ENCODE results near the gene NET1.
"Not testable (repeated sequence)": the region's sequence is repeated elsewhere in the genome, so short reads cannot be mapped to it uniquely, and the experiment has no call there.

NET1 gene

DNA sequence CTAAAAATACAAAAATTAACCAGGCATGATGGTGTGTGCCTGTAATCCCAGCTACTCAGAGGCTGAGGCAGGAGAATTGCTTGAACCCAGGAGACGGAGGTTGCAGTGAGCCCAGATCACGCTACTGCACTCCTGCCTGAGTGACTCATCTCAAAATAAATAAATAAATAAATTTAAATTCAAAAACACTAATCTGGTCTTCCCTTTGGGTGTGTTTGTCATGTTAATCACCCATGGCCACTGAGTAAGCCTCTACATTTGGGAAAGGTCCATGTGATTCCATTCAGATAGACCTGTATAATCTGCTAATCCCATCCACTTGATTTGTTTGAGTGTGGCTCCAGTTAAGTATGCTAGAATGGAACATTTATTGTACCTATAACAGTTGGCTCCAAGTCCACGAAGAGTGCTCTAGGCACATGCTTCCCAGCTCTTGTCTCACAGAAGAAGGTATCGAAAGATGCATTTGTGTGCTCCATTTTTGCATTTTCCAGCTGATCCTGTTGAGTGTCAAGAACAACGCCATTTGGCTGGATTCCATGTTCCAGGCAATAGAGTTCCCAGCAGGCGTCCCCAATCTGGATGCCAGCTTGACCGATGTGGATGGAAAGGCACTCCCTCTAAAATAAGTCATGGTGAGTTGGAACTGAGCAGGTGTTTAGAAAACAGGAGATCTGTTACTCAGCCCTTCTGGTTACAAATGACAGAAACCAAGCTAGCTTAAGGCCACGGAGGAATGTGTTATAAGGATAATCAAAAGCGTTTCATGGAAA lies 11.7 kb upstream of the NET1 start:
- no peak for DNase-seq (ENCODE audit: low read depth)

DNA sequence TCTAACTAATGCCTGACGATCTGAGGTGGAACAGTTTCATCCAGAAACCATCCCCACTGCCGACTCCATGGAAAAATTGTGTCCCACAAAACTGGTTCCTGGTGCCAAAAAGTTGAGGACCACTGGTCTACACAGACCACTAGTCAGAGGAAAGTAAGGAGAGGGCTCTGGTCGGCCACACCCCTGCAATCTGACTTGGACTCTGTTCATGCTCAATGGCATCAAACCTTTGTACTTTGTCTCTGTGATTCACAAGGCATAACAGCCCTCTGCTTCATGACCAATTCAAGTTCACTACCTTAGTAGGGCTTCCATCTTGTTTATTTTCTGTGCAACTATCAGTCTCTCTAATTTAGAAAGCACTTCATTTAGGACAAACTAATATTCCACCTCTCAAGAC lies 9.6 kb upstream of the NET1 start:
- DNase-seq (ENCODE audit: low read depth): no peak

DNA sequence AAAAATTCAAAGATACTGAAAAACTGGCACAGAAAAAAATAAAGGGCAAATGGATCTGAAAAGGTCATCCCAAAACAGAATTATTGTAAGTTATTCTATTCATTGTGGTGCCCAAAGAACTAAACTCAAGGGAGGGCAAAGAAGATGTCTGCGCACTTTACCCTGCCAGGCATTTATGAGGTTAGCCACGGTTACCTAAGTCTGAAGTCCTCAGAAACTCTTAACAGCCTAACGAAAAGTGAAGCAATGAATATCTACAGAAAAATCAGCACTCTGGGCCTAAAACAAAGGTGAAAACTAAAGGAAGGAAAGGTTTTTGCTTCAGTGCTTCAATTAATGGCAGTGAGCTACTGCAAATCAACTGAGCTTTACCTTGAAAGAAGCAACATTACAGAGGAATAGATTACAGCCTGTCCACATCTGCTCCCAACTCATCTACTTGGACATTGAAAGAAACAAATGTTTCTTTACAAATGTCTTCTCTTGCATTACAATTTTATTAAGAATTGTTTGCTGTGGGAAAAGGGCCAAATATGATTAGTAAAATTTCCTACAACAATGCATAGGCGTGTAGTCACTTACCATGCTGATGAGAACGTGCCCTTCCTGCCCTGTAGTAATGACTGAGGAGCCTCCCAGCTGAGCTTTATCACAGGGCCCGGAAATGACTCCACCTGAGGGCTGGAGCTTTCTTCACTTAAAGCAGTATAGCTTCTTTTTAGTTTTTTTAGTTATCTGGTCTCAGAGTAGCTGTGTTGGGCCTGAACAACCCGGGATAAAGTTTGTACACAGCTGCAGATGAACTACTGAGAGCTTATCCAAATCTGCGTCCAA lies 7.9 kb upstream of the NET1 start, which contains the start of gene TUBAL3:
Gene TUBAL3 (minus strand): TSS at position 621 of the 834 bp plus-strand sequence. CDS start 36 bp downstream, at position 585.
- DNase-seq (ENCODE audit: low read depth): no peak

DNA sequence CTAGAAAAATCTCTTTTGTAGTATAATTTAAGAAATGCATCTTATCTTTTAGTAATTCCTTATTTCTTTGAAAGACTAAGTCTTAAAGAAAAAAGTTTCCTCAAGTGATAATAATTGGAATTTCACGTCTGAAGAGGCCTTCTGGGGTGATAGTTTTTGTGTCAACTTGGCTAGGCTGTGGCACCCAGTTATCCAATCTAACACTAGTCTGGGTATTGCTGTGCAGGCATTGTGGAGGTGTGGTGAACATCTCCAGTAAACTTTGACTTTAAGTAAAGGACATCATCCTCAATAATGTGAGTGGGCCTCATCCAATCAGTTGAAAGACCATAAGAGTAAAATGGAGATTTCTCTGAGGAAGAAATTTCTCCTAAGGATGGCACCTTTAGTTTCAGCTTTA lies 5.4 kb upstream of the NET1 start:
- no peak for DNase-seq (ENCODE audit: low read depth)

DNA sequence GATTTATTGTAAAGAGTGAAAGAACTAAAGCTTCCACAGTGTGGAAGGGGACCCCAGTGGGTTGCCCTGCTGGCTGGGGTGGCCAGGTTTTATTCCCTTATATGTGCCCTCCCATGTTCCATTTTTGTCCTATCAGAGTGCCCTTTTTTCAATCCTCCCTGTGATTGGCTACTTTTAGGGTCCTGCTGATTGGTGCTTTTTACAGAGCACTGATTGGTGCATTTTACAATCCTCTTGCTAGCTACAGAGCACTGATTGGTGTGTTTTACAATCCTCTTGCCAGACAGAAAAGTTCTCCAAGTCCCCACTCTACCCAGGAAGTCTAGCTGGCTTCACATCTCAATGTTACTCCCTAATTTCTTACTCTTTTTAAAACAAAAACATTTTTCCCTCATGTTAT lies 1.6 kb upstream of the NET1 start:
- not testable (repeated sequence) for DNase-seq (ENCODE audit: low read depth)

DNA sequence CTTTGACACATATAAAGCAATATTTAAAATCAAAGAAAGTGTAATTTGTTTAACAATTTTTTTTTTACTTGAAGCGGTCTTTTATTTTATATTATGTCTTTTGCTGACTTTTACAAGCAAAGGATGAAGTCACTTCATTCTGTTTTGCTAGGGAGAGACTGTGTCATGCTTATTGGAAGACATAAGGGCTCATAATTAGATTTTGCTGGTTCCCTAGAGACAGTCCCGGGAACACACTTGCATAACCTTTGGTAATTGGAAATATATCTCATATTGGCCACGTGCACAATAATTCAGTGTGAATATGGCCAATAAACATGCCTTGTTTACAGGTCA lies 448 bp upstream of the NET1 start:
- DNase-seq (ENCODE audit: low read depth): no peak

DNA sequence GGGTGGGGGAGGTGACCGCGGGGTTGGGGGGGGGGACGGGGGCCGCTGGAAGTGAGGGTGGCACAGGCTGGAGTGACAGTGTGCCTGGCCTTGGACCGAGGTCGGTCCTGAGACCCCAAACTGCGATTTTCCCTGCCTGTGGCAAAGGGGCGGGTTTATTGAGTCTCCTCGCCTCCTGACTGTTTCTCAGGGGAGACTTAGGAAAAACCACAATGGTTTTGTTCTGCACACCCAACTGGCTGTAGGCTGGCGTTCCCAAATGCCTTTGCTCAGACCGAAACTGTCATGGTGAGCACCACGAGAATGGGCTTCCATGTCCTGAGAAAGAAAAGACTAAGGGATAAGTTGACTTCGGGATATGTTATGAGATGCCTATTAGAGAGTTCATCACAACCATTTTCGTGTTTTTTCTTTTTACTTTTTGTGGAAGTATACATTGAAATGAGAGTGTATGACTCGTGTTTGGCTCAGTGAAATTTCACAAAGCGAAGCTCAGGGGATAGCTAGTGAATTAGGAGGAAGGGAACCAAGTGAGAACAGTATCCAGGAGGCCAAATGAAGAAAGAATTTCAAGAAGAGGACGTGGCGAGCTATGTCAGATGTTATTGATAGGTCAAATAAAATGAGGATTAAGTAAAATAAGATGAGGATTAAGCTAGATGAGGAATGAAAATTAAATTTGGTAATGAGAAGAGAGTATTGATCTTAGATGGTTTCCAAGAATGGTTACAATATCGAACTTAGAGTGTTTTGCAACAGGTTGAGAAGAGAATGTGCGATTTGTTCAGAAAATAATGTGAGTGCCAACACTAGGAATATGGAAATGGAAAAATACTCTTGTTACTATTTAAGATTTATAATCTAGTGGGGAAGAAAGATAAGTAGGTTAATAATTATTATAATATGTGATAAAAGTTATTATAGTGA lies 918 bp downstream of the NET1 start:
- DNase-seq (ENCODE audit: low read depth): no peak

DNA sequence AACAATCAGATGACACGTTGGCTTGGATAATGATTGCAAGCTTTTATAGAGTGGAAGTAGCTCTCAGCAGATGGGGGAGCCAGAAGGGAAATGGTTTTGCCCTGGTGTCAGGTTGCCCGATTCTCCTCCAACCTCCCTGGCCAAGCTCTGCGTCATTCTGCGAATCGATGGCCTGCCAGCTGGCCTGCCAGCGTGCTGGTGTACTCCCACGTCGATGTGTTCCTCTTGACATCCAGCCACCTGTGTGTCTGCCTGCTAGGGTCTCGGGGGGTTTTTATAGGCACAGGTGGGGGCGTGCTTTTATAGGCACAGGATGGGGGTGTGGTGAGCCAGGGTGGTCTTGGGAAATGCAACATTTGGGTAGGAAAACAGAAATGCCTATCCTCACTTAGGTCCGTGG lies 4.6 kb downstream of the NET1 start:
- DNase-seq (ENCODE audit: low read depth): no peak

DNA sequence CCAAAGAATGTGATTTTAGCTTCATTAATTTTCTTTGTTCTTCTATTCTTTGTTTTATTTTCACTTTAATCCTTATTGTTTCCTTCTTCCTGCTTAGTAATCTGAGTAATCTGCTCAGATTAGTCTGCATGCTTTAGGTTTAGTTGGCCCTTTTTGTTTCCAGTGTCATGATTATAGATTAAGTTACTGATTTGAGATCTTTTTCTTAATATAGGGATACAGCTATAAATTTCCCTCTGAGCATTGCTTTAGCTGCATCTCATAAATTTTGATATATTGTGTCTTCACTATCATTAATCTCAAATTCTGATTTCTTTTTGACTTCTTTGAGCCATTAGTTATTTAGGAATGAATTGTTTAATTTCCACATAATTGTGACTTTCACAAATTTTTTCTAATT lies 6.2 kb downstream of the NET1 start:
- no peak for DNase-seq (ENCODE audit: low read depth)

DNA sequence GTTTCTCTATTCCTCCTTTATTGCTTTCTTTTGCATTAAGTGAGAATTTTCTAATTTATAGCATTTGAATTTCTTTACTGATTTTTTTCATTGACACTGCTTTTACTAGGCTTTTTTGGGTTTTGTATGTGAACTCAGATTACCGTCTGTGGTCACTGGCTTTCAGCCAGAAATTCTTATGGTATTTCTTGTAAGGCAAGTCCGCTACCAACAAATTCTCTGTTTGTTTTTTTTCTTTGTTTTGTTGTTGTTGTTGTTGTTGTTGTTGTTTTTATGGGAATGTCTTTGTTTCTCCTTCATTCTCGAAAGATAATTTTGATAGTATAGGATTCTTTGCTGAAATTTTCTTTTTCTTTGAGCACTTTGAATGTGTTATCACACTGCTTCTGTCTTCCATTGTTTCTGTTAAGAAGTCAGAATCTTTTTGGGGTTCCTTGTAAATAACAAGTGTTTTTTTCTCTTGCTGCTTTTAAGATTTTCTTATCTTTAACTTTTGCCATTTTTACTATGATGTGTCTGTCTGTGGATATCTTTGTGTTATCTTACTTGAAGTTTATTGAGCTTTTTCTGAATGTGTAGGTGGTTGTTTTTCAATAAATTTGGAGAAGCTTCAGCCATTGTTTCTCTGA lies 7.2 kb downstream of the NET1 start:
- DNase-seq (ENCODE audit: low read depth): no peak

DNA sequence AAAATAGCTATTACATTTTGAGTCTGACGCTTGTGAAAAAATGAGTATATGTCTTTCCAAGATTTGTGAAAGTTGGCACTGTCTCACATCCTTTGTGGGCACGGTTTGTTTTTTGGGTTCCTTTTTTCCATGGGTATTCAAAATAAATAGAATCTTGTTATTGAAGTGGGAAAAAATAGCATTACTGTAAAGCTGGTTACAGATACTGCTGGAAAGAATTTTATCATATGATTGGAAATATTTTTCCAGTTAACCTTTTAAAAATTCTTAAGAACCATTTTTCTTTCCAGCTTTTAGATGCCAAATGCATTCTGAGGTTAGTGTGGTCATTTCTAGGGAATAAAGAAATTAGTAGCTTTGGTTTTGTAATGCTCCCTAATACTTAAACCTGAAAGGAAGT lies 11.4 kb downstream of the NET1 start:
- no peak for DNase-seq (ENCODE audit: low read depth)

DNA sequence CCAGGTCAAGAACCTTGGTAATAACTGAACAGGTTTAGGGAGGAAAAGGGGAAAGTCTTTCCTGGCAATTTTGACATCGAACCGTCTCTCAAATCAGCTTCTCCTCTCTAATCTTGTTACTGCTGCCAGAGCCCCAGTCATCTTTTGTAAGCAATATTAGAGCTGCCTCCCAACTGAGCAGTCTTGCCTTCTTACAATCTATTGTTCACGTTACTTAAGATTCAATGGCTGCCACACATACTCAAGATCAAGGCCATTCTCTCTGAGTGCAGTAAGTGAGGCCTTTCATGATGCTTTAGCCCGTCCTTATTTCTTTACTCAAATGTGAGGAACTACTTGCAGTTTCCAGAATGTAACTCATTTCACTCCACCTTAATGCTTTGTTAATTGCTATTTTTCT lies 12.4 kb downstream of the NET1 start:
- no peak for DNase-seq (ENCODE audit: low read depth)

DNA sequence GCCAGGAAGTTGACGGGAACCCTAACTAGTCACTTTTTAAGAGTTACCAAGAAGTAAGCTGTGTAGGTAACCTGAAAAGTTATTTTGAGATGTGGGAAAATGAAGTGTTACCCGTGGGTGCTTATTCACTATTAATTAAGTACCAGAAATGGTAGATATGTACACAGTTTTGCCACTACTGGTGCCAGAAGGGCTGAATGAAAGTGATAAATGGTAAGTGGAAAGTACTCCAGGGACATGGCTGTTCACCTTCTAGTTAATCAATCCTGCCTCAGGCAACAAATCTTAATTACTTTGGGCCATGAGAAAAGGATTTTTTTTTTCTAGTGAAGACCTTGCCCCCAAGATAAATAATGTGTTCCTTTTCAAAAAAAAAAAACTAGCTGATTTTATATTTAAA lies 15.8 kb downstream of the NET1 start:
- DNase-seq (ENCODE audit: low read depth): no peak

DNA sequence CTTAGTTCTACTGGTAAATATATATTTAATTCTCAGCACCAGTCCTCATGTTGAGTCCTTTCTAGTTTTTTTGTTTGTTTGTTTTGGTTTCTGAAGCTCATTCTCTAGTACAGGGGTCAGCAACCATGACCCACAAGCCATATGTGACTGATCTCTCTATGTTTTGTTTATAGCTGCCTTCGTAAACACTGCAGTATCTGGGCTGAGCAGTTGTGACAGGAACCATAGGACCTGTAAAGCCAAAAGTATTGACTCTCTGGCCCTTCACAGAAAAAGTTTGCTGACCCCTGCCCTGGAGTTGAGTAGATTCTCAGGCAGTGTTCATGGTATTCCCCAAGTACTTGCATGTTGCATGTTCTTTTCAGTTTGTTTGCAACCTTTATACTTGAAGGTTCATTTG lies 20.8 kb downstream of the NET1 start:
- no peak for DNase-seq (ENCODE audit: low read depth)

DNA sequence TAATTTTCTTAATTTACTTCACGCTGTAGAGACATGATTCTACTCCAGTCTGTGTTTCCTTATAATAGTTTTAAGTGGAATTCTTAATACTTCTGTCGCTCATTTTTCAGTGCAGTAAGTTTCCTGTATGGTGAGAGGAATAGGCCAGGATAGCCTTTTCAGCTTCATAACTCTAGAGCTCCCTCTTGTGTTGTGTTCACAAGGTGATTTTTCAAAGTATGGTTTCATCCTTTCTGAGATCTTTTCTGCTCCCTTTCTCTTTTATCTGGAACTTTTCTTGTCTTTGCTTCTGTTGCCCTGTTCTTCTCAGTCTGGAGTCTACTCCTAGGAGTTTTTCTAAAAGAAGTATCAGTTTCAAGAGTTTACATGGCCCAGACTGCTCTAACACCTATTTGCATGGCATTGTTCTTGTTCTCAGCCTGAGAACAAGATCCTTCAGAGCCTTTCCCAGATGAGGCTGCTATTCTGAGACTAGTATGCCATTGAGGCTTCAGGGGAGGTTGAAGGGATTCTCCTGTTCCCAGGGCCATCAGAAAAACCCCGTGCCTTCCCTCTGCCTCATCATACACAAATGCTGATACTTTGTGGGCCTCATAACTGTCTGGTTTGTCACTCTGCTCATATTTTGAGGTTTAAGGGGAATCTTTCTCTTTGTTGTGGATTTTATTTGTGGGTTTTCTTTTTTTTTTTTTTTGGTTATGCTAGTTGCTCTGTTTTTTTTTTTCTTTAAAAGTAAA lies 21.8 kb downstream of the NET1 start:
- DNase-seq (ENCODE audit: low read depth): no peak

DNA sequence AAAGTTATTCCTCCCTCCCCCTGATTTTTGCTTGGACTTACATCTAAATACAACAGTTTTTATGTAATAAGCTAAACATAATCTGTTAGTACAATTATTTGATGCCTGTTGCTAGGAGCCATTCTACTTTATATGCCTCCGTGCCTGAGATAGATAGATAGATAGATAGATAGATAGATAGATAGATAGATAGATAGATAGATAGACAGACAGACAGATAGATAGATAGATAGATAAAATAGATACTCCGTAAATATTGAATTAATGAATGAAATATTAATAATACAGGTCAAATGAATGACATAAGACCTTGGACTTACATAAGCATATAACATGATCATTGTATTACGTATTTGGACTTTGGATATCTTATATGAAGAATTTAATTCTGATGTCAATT lies 23.0 kb downstream of the NET1 start:
- DNase-seq (ENCODE audit: low read depth): no peak

DNA sequence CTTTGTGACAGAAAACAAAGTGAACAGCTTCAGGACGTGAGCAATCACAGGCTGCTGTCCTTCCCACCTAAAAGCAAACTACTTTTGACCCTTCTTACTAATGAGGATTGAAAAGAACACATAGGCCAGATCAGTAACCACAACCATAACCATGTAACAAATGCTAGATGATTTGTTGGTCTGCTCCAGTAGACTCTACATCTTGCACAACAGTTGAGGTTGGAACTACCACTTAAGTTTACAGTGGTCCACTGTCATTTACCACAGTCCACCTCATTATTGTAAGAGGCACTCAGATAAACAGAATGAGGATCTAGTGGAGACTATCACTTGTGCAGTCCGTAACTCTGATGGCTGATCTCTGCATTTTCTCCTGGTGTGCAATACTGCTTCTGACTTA lies 27.8 kb downstream of the NET1 start:
- DNase-seq (ENCODE audit: low read depth): no peak

DNA sequence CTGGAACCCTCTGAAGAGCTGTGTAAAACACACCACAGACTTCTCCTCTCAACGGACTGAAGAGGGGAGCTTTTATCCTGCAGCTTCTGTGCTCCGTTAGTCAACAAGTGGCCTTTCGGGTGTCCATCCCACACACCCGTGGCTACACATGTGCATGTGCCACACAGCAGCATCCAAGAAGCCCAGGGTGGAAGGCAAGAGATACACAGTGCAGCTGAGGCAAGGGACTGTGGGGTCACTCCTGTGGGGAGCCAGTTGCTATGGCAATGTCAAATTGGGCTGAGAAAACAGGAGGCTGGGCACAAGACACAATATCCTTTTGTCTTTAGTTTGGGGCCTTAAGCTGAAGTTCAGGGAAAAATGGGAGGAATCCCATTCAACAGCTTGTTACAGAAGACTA lies 28.7 kb downstream of the NET1 start:
- no peak for DNase-seq (ENCODE audit: low read depth)

DNA sequence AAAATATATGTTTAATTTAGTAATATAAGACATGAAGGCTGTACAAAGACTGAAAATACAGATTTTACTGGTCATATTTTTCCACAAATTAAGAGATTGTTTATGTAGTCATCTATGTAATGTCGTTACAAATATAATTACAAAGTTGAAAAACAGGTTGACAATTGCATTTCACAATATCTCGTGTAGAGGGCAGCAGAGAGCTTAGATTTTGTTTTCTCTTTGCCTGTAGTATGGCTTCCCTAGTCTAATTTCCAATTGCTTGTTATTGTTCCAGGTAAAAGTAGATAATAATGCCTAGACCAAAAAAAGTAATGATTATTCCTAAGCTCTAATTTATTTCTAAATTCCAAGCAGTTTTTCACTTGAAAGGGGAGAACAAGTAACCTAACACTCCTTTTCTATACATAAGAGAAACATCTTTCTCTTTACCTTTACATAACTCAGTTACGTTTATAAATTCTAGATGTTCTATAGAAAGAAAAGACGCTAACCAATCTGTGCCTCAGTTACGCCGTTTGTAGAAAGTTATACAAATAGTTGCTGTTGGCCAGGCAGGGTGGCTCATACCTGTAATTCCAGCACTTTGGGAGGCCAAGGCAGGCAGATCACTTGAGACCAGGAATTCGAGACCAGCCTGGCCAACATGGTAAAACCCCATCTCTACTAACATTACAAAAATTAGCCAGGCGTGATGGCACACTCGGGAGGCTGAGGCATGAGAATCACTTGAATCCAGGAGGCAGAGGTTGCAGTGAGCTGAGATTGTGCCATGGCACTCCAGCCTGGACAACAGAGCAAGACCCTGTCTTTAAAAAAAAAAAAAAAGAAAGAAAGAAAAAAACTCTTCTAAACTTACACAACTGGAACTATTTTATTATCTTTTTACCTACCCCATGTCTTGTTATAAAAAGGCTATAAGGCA lies 30.0 kb downstream of the NET1 start:
- DNase-seq (ENCODE audit: low read depth): no peak

DNA sequence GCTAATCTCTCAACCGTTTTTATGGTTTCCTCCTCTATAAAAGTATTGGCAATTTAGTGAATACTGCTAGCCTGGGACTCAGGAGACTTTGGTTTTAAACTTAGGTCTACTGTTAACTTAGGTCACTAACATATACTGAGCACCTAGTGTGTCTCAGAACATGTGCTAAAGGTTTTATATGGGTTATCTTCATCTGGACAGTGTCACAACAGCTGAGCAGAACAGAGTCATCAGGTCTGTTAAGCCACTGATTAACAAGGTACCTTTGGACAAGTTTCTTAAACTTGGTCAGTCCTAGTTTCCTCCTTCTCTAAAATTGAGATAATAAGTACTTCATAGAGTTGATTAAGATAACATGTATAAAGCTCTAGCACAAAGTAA lies 30.6 kb downstream of the NET1 start:
- no peak for DNase-seq (ENCODE audit: low read depth)

Data from stimulated activated CD8-positive, alpha-beta memory T cell treated with anti-CD3 and anti-CD28 coated beads, Interleukin-4, amount 100 ng/mL, for 24 hours (primary cell).